Stomach (tissue), 4 donors: ENCODE data around the gene SERPINA4.

ENCODE experiments used
- EP300 ChIP-seq: sonication (generic); formaldehyde crosslinking; IDR thresholded peaks from one replicate; pipeline ENCODE4 v1.6.1; 2017; ENCODE audit warnings: antibody characterized with exemption
- POLR2AphosphoS5 ChIP-seq, 3 donors: sonication (generic); formaldehyde crosslinking; IDR thresholded peaks; one replicate each; pipeline ENCODE4 v1.6.1; 2016; ENCODE audit warnings: antibody characterized with exemption in 3 of 3
- TF ChIP-seq, protein P1 (sequence below), 7 experiments: fragments of 450-650 bp in 4 of 7; fragments of 200-600 bp in 3 of 7; sonication (generic) in 3 of 7; IDR thresholded peaks; one replicate each; pipeline ENCODE4 v1.5.1; 2016 to 2019; ENCODE audit warnings: antibody characterized with exemption in 7 of 7, control low read depth in 2 of 7, mild to moderate bottlenecking in 1 of 7

DNA sequence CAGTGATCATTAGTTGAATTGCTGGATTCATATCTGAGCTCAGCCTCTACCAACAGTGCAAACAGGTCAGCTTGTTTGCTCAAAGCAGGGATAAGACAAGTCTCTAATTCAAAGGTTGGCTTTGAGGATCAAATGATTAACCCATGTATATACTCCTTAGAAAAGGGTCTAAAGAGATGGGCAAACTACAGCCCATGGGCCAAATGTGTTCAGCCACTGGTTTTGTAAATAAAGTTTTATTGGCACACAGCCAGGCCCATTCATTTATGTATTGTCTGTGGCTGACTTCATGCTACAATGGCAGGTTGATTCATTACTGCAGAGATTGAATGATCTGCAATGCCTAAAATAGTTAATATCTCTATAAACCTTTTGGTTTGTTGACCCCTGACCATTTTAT is 3.1 kb downstream of the SERPINA4 start:
- TF ChIP-seq, protein P1, sequence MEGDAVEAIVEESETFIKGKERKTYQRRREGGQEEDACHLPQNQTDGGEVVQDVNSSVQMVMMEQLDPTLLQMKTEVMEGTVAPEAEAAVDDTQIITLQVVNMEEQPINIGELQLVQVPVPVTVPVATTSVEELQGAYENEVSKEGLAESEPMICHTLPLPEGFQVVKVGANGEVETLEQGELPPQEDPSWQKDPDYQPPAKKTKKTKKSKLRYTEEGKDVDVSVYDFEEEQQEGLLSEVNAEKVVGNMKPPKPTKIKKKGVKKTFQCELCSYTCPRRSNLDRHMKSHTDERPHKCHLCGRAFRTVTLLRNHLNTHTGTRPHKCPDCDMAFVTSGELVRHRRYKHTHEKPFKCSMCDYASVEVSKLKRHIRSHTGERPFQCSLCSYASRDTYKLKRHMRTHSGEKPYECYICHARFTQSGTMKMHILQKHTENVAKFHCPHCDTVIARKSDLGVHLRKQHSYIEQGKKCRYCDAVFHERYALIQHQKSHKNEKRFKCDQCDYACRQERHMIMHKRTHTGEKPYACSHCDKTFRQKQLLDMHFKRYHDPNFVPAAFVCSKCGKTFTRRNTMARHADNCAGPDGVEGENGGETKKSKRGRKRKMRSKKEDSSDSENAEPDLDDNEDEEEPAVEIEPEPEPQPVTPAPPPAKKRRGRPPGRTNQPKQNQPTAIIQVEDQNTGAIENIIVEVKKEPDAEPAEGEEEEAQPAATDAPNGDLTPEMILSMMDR (IDR thresholded peaks at IDR 0.05) = no peak
- no peak for TF ChIP-seq EP300
- no peak for TF ChIP-seq POLR2AphosphoS5 (IDR thresholded peaks at IDR 0.05)
